Lung (tissue), 12 donors: ENCODE data around the gene PHYKPL. TPM values are rescaled to one million over a fixed set of nuclear protein-coding genes. Genes with fewer than 3 reads are reported as not detected.
A peak's percentile ranks its signal among the peaks of the same experiment; 100 is the strongest.

Source experiments
- ATAC-seq: fragments of 200-7000 bp; cut with Tn5 transposase; one replicate; pipeline ENCODE4 v1.9.1; 2020; ENCODE audit warnings: moderate number of reproducible peaks; ENCODE audit not compliant: insufficient read depth, low FRiP score
- DNase-seq, 3 donors: peaks; one replicate each; pipeline ENCODE4 v3.0.0-alpha.2; 2013 to 2017
- H3K27ac ChIP-seq, 2 donors: one replicate each; pipeline ENCODE4 v1.5.1; 2013; ENCODE audit warnings: mild to moderate bottlenecking in 2 of 2, moderate library complexity in 2 of 2, control low read depth in 1 of 2, inconsistent platforms in 1 of 2, low read depth in 1 of 2, low read length in 1 of 2
- H3K27me3 ChIP-seq, 3 donors: one replicate each; pipeline ENCODE4 v1.5.1; 2013; ENCODE audit warnings: low read length in 2 of 3; ENCODE audit not compliant: control insufficient read depth in 3 of 3, insufficient read depth in 3 of 3
- H3K36me3 ChIP-seq, 4 donors: one replicate each; pipeline ENCODE4 v1.5.1; 2013; ENCODE audit warnings: low read length in 4 of 4, mild to moderate bottlenecking in 1 of 4, moderate library complexity in 1 of 4; ENCODE audit not compliant: control insufficient read depth in 4 of 4, insufficient read depth in 4 of 4
- H3K4me1 ChIP-seq, 5 donors: one replicate each; pipeline ENCODE4 v1.5.1; 2013; ENCODE audit warnings: low read length in 5 of 5, mild to moderate bottlenecking in 2 of 5, moderate library complexity in 1 of 5; ENCODE audit not compliant: control insufficient read depth in 5 of 5, insufficient read depth in 5 of 5
- H3K4me3 ChIP-seq: one replicate; pipeline ENCODE4 v1.5.1; 2013; ENCODE audit warnings: mild to moderate bottlenecking, control low read depth, moderate library complexity
- H3K9ac ChIP-seq, 2 donors: one replicate each; pipeline ENCODE4 v1.5.1; 2013; ENCODE audit warnings: low read length in 2 of 2, control low read depth in 1 of 2; ENCODE audit not compliant: insufficient read depth in 1 of 2
- H3K9me3 ChIP-seq, 4 donors: one replicate each; pipeline ENCODE4 v1.5.1; 2013; ENCODE audit warnings: low read length in 3 of 4, mild to moderate bottlenecking in 1 of 4, moderate library complexity in 1 of 4; ENCODE audit not compliant: control insufficient read depth in 4 of 4, insufficient read depth in 3 of 4
- WGBS, 2 donors: extraction: QIAGEN DNeasy Blood & Tissue Kit; methylation state at CpG; one replicate each; pipeline ENCODE4 v1.1.7; 2013; 5-methylcytosine and 5-hydroxymethylcytosine counted together
- polyA plus RNA-seq, 2 donors: library from polyadenylated mRNA; stranded (reverse); fragments of 200-250 nt; gene quantifications; one replicate each; pipeline ENCODE4 v1.2.1, GENCODE V29; 2013
- total RNA-seq, 2 donors: library from RNA; depleted of rRNA in 1 of 2; stranded (reverse); fragments of >200 nt in 1 of 2; gene quantifications; one replicate each; pipeline ENCODE4 v1.2.1, GENCODE V29; 2014 to 2021
- TF ChIP-seq, protein P1 (sequence below): IDR thresholded peaks from 2 replicates; pipeline ENCODE4 v1.5.1; 2012; ENCODE audit warnings: mild to moderate bottlenecking; ENCODE audit errors: control extremely low read depth, extremely low read depth
- donor health status: control.
- donor health status: control.
- donor health status: Bipolar disorder and iron deficiency.
- donor health status: healthy.
- donor health status: DM: yes; HTN: yes; CAD: no.

Gene PHYKPL
- total and polyA plus RNA-seq, 4 donors = 49.7 to 100 (median 75.8) TPM

DNA sequence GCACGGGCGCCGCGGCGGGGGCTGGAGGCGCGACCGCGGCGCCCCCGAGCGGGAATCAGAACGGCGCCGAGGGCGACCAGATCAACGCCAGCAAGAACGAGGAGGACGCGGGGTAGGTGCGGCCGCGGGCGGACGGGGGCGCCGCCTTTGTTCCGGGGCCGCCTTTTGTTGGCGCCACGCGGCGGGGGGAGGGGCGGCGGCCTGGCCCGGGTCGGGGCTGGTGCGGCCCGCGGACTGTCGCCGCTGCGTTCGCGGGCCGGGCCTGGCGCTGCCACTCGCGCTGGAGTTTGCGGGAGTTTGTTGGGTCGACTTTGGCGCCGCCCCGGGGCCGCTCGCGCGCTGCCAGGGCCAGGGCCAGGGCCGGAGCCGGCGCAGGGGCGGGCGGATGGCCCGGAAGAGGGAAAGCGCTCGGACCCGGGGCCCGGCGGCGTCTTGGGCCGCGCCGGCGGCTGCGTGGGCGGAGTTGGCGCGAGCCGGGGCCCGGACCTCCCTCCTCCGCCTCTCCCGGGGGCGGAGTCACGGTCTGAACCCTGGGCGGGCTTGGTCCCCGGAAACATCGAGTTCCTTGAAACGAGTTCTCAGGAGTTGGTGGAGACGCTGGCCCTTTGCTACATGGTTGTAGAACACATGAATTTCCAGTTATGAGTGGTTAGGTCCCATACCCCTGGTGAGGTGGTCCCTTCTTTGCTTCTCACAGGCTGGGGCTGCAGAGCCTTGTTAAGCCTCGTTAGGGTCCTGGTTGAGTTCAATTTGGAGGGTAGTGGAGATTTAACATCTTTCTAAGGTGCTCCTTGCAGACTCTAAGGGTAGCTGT is 27.5 kb downstream of the PHYKPL start:
- 0 to 1% methylated on average over 64 to 90 of the region's 90 CpGs for WGBS, 2 donors
- DNase-seq (peak; percentile 78 to 85 (median 82)), ATAC-seq (peak; percentile 61)
- H3K27me3 ChIP-seq = no peaks in the 10 kb centered on the region
- H3K36me3 ChIP-seq = peaks cover 10 to 34% (median 30%) of the 10 kb centered on the region in 4 donors
- H3K4me3 ChIP-seq = peak overlapping the region; percentile 82
- H3K9me3 ChIP-seq = no peaks in the 10 kb centered on the region
- TF ChIP-seq, protein P1, sequence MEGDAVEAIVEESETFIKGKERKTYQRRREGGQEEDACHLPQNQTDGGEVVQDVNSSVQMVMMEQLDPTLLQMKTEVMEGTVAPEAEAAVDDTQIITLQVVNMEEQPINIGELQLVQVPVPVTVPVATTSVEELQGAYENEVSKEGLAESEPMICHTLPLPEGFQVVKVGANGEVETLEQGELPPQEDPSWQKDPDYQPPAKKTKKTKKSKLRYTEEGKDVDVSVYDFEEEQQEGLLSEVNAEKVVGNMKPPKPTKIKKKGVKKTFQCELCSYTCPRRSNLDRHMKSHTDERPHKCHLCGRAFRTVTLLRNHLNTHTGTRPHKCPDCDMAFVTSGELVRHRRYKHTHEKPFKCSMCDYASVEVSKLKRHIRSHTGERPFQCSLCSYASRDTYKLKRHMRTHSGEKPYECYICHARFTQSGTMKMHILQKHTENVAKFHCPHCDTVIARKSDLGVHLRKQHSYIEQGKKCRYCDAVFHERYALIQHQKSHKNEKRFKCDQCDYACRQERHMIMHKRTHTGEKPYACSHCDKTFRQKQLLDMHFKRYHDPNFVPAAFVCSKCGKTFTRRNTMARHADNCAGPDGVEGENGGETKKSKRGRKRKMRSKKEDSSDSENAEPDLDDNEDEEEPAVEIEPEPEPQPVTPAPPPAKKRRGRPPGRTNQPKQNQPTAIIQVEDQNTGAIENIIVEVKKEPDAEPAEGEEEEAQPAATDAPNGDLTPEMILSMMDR = no peak
- H3K9ac ChIP-seq = peak overlapping the region in 1 of 2 donors; percentile 82
- peak overlapping the region; percentile 92 to 95 for H3K27ac ChIP-seq
- H3K4me1 ChIP-seq = peaks cover 8 to 20% (median 13%) of the 10 kb centered on the region in 5 donors

GRCh38 chr5:178204182-178204934 is 28.2 kb downstream of the PHYKPL start, which contains the start of gene HNRNPAB:
Gene HNRNPAB, plus strand, starts transcription at chr5:178204533. Its CDS starts 305 bp downstream, at chr5:178204838.
- Histone ChIP-seq H3K27ac (peak within 1 kb of the TSS; percentile 92 to 95), H3K4me3 (peak within 1 kb of the TSS; percentile 82), H3K36me3 (peaks cover 8 to 27% (median 23%) of the 10 kb centered on the region in 4 donors), H3K9me3 (no peaks in the 10 kb centered on the region), H3K9ac (peak within 1 kb of the TSS; percentile 81 to 82), H3K27me3 (no peaks in the 10 kb centered on the region), H3K4me1 (peaks cover 8 to 20% (median 13%) of the 10 kb centered on the region in 5 donors)
- 0% methylated on average over 77 to 96 of the region's 96 CpGs for WGBS, 2 donors
- DNase-seq (peak; percentile 97 to 98 (median 97)), ATAC-seq (peak; percentile 89)
- TF ChIP-seq, protein P1 = no peak

- peak overlapping the region in 1 of 2 donors; percentile 35 for H3K27ac ChIP-seq
- H3K9ac ChIP-seq = peak overlapping the region in 1 of 2 donors; percentile 81
- DNase-seq = no peak
- WGBS, 2 donors = 13 to 25% methylated on average over 23 to 30 of the region's 30 CpGs
- TF ChIP-seq, protein P1 = no peak
- peaks cover 8 to 20% (median 13%) of the 10 kb centered on the region in 5 donors for H3K4me1 ChIP-seq
- H3K36me3 ChIP-seq = peaks cover 3 to 21% (median 18%) of the 10 kb centered on the region in 4 donors
- no peak for ATAC-seq
- no peaks in the 10 kb centered on the region for H3K27me3 ChIP-seq
- H3K9me3 ChIP-seq = no peaks in the 10 kb centered on the region
- peak overlapping the region; percentile 82 for H3K4me3 ChIP-seq
These were observed 28.9 kb downstream of the PHYKPL start for GRCh38 chr5:178203670-178204181.
